Right lobe of liver (tissue), 4 donors: Measurements from ENCODE around the gene HECTD1.

Experiments
- CTCF ChIP-seq, 4 donors: fragments of 200-600 bp in 3 of 4; fragments of 450-650 bp in 1 of 4; IDR thresholded peaks; one replicate each; pipeline versions ENCODE4 v1.5.1 to v1.8.0; 2016 to 2022; ENCODE audit warnings: antibody characterized with exemption in 4 of 4, mild to moderate bottlenecking in 2 of 4
- POLR2A ChIP-seq: fragments of 450-650 bp; IDR thresholded peaks from one replicate; pipeline ENCODE4 v1.6.1; 2017; ENCODE audit warnings: antibody characterized with exemption, mild to moderate bottlenecking
- donor health status: DM: no; HTN: no; CAD: no.
- donor health status: DM: no; HTN: no; CAD: no.
- donor health status: DM: no; HTN: yes; CAD: no.

GRCh38 chr14:31203414-31203742 lies 4.2 kb downstream of the HECTD1 start:
- no peak for TF ChIP-seq POLR2A
- TF ChIP-seq CTCF (IDR thresholded peaks at IDR 0.05) = no peak
